Activated CD4-positive, alpha-beta T cell treated with anti-CD3 and anti-CD28 coated beads, Interleukin-2, amount 10 ng/mL, durations not matched to agents 7 days and 5 days (primary cell): ENCODE data around the gene RCC2. TPM values are rescaled to one million over a fixed set of nuclear protein-coding genes. Genes with fewer than 3 reads are reported as not detected.
"Not testable (repeated sequence)": the region's sequence is repeated elsewhere in the genome, so short reads cannot be mapped to it uniquely, and the experiment has no call there.

Source experiments
- CTCF ChIA-PET: fragments of 350-600 bp; sonication (Branson Sonifier 250); formaldehyde crosslinking; loops from one replicate; lab custom pipeline; 2021; ENCODE audit warnings: antibody characterized with exemption; lab: Charles Lee
- POLR2A ChIA-PET: fragments of 350-600 bp; sonication (Branson Sonifier 250); formaldehyde crosslinking; loops from one replicate; lab custom pipeline; 2021; ENCODE audit warnings: antibody characterized with exemption; lab: Charles Lee
- DNase-seq: peaks from one replicate; pipeline ENCODE4 v3.0.0-alpha.2; 2020
- H3K27ac Mint-ChIP-seq: one replicate; pipeline ENCODE4 v1.8.0; 2021; ENCODE audit warnings: mild to moderate bottlenecking, moderate library complexity, mixed read lengths
- H3K27me3 Mint-ChIP-seq: one replicate; pipeline ENCODE4 v1.8.0; 2021; ENCODE audit warnings: mixed read lengths
- H3K36me3 Mint-ChIP-seq: one replicate; pipeline ENCODE4 v1.8.0; 2021; ENCODE audit warnings: low read depth, mixed read lengths
- H3K4me1 Mint-ChIP-seq: one replicate; pipeline ENCODE4 v1.8.0; 2021; ENCODE audit warnings: mixed read lengths
- H3K4me3 Mint-ChIP-seq: one replicate; pipeline ENCODE4 v1.8.0; 2021; ENCODE audit warnings: mild to moderate bottlenecking, moderate library complexity, mixed read lengths
- H3K9me3 Mint-ChIP-seq: one replicate; pipeline ENCODE4 v1.8.0; 2021; ENCODE audit warnings: mixed read lengths
- total RNA-seq, 2 experiments: library from RNA; stranded (reverse); gene quantifications; one replicate each; pipeline ENCODE4 v1.2.3, GENCODE V29; 2021

RCC2 gene
- 100 to 1,000 TPM; 118 to 121 TPM for total RNA-seq

DNA sequence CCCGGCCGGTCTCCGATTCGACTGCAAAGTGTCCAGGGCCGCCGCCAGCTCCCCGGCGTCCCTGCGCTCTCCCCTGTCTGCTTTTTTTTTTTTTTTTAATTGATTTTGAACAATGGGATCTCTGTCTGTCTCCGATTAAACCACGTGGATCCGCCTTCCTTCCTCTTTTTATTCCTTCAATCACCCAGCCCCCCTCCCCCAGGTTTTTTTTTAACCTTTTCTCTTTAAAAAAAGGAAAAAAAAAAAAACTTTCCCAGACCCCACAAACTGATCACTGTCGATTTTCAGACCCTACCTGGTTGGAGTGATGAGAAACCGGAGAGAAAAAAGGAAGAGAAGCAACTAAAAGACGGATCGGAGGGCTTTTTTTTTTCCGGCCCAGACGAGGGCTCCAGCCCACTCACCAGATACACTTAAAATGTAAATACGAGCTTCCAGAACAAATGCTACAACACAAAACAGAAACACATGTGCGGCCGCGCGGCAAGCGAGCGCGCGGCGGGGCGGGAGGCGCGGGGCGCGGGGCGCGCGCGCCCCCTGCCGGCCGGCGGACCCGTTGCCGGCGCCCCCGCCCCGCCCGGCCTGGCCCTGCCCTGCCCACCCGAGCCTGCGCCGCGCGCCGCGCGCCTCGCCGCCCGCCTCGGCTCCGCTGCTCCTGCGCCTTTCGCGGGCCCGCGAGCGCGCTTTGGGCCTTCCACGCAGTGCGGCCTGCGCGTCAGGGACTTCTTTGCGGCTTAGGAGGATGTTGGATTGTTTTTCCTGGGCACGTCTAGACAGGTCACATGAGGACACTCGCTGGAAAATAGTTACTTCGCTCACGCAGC lies at the start of gene RCC2:
TSS of gene RCC2 (minus strand) at position 428 of the 824 bp plus-strand sequence. CDS start 1,163 bp downstream, outside the sequence.
- Mint-ChIP-seq H3K36me3 (peaks cover 14% of the 10 kb centered on the region), H3K4me3 (peak within 1 kb of the TSS; percentile 96), H3K9me3 (no peaks in the 10 kb centered on the region), H3K4me1 (peaks cover 54% of the 10 kb centered on the region), H3K27me3 (no peaks in the 10 kb centered on the region), H3K27ac (peak within 1 kb of the TSS; percentile 97)
- ChIA-PET POLR2A (no interaction called here), CTCF (interaction anchor here (0.5 to 1.9 kb wide), 7 partner anchors 10 to 749 kb away, joined by 3 to 5 read pairs (median 4); no protein-coding TSS in a partner anchor)
- DNase-seq, result peak; percentile 69

- ChIA-PET POLR2A (no interaction called here), CTCF (no interaction called here)
- Mint-ChIP-seq H3K27ac (no peak overlapping the region), H3K36me3 (no peaks in the 10 kb centered on the region), H3K4me1 (peaks cover 5% of the 10 kb centered on the region), H3K27me3 (no peaks in the 10 kb centered on the region), H3K4me3 (no peak overlapping the region), H3K9me3 (no peaks in the 10 kb centered on the region)
- DNase-seq, result no peak
Observed at GRCh38 chr1:17486242-17486641, 46.8 kb upstream of the RCC2 start.

- Mint-ChIP-seq H3K27me3 (no peaks in the 10 kb centered on the region), H3K4me1 (peaks cover 5% of the 10 kb centered on the region), H3K4me3 (no peak overlapping the region), H3K36me3 (no peaks in the 10 kb centered on the region), H3K9me3 (no peaks in the 10 kb centered on the region), H3K27ac (no peak overlapping the region)
- ChIA-PET POLR2A (no interaction called here), CTCF (no interaction called here)
- no peak for DNase-seq
Observed at GRCh38 chr1:17485281-17485680, 45.8 kb upstream of the RCC2 start.

DNA sequence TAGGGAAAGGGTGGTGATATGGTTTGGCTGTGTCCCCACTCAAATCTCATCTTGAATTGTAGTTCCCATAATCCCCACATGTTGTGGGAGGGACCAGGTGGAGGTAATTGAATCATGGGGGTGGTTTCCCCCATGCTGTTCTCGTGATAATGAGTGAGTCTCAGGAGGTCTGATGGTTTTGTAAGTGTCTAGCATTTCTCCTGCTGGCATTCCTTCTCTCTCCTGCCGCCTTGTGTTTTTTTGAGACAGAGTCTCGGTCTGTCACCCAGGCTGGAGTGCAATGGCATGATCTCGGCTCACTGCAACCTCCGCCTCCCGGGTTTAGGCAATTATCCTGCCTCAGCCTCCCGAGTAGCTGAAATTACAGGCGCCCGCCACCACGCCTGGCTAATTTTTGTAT lies 42.5 kb upstream of the RCC2 start:
- H3K27ac Mint-ChIP-seq, H3K4me3 Mint-ChIP-seq, CTCF ChIA-PET, DNase-seq, H3K27me3 Mint-ChIP-seq, H3K4me1 Mint-ChIP-seq, H3K9me3 Mint-ChIP-seq, POLR2A ChIA-PET, H3K36me3 Mint-ChIP-seq: not testable (repeated sequence)

DNA sequence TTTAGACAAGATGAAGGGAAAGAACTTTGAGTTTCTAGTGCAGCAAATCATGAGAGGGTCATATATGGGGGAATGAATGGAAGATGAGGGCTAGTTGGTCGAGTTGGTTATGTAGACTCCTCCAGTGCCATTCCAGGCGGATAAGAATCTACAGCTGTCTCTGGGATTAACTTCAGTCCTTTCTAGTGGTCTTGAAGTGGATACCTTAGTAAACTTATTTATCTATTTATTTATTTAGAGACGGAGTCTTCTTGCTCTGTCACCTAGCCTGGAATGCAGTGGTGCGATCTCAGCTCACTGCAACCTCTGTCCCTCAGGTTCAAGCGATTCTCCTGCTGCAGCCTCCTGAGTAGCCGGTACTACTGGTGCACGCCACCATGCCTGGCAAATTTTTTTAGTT lies 41.4 kb upstream of the RCC2 start:
- no peaks in the 10 kb centered on the region for H3K4me1 Mint-ChIP-seq

GRCh38 chr1:17475752-17476151 lies 36.3 kb upstream of the RCC2 start:
- DNase-seq, result no peak
- H3K36me3 Mint-ChIP-seq, result no peaks in the 10 kb centered on the region
- ChIA-PET POLR2A (no interaction called here), CTCF (no interaction called here)
- no peak overlapping the region for H3K27ac Mint-ChIP-seq
- peaks cover 1% of the 10 kb centered on the region for H3K27me3 Mint-ChIP-seq
- H3K4me3 Mint-ChIP-seq, result no peak overlapping the region
- H3K4me1 Mint-ChIP-seq, result no peaks in the 10 kb centered on the region
- no peaks in the 10 kb centered on the region for H3K9me3 Mint-ChIP-seq

More for the DNA sequence above, 41.4 kb upstream of the RCC2 start:
- H3K36me3 Mint-ChIP-seq, result no peaks in the 10 kb centered on the region
- no peak overlapping the region for H3K27ac Mint-ChIP-seq
- ChIA-PET POLR2A (no interaction called here), CTCF (no interaction called here)
- no peaks in the 10 kb centered on the region for H3K9me3 Mint-ChIP-seq
- no peak overlapping the region for H3K4me3 Mint-ChIP-seq
- no peak for DNase-seq
- peaks cover under 1% of the 10 kb centered on the region for H3K27me3 Mint-ChIP-seq

DNA sequence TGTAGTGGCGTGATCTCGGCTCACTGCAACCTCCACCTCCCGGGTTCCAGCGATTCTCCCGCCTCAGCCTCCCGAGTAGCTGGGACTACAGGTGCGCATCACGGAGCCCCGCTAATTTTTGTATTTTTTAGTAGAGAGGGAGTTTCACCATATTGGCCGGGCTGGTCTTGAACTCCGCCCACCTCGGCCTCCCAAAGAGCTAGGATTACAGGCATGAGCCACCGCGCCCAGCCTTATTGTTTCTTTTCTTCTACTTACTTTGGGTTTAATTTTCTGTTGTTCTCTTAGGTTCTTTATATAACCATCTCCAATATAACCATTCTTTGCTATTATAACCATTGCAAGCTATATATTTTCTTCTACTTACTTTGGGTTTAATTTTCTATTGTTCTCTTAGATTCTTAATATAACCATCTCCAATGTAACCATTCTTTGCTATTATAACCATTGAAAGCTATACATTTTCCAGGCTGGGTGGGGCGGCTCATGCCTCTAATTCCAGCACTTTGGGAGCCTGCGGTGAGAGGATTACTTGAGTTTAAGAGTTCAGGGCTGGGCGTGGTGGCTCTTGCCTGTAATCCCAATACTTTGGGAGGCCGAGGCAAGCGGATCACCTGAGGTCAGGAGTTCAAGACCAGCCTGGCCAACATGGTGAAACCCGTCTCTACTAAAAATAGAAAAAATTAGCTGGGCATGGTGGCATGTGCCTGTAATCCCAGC lies 35.5 kb upstream of the RCC2 start:
- DNase-seq, H3K27me3 Mint-ChIP-seq, CTCF ChIA-PET, H3K4me3 Mint-ChIP-seq, POLR2A ChIA-PET, H3K27ac Mint-ChIP-seq, H3K4me1 Mint-ChIP-seq, H3K9me3 Mint-ChIP-seq, H3K36me3 Mint-ChIP-seq: not testable (repeated sequence)

- no peaks in the 10 kb centered on the region for H3K4me1 Mint-ChIP-seq
- no peak overlapping the region for H3K27ac Mint-ChIP-seq
- no peaks in the 10 kb centered on the region for H3K36me3 Mint-ChIP-seq
- POLR2A ChIA-PET, result no interaction called here
- no peak overlapping the region for H3K4me3 Mint-ChIP-seq
- no peak for DNase-seq
- H3K9me3 Mint-ChIP-seq, result no peaks in the 10 kb centered on the region
- peaks cover 7% of the 10 kb centered on the region for H3K27me3 Mint-ChIP-seq
- CTCF ChIA-PET, result no interaction called here
Observed at GRCh38 chr1:17472814-17473213, 33.3 kb upstream of the RCC2 start.

GRCh38 chr1:17471393-17471792 lies 31.9 kb upstream of the RCC2 start:
- Mint-ChIP-seq H3K4me1 (no peaks in the 10 kb centered on the region), H3K36me3 (no peaks in the 10 kb centered on the region), H3K9me3 (no peaks in the 10 kb centered on the region), H3K27ac (no peak overlapping the region), H3K27me3 (peaks cover 7% of the 10 kb centered on the region), H3K4me3 (no peak overlapping the region)
- ChIA-PET CTCF (no interaction called here), POLR2A (no interaction called here)
- no peak for DNase-seq

GRCh38 chr1:17470021-17470799 lies 30.7 kb upstream of the RCC2 start:
- H3K27ac Mint-ChIP-seq, result no peak overlapping the region
- ChIA-PET POLR2A (no interaction called here), CTCF (no interaction called here)
- no peaks in the 10 kb centered on the region for H3K9me3 Mint-ChIP-seq
- DNase-seq, result no peak
- H3K4me1 Mint-ChIP-seq, result no peaks in the 10 kb centered on the region
- peaks cover 6% of the 10 kb centered on the region for H3K27me3 Mint-ChIP-seq
- no peaks in the 10 kb centered on the region for H3K36me3 Mint-ChIP-seq
- H3K4me3 Mint-ChIP-seq, result no peak overlapping the region

DNA sequence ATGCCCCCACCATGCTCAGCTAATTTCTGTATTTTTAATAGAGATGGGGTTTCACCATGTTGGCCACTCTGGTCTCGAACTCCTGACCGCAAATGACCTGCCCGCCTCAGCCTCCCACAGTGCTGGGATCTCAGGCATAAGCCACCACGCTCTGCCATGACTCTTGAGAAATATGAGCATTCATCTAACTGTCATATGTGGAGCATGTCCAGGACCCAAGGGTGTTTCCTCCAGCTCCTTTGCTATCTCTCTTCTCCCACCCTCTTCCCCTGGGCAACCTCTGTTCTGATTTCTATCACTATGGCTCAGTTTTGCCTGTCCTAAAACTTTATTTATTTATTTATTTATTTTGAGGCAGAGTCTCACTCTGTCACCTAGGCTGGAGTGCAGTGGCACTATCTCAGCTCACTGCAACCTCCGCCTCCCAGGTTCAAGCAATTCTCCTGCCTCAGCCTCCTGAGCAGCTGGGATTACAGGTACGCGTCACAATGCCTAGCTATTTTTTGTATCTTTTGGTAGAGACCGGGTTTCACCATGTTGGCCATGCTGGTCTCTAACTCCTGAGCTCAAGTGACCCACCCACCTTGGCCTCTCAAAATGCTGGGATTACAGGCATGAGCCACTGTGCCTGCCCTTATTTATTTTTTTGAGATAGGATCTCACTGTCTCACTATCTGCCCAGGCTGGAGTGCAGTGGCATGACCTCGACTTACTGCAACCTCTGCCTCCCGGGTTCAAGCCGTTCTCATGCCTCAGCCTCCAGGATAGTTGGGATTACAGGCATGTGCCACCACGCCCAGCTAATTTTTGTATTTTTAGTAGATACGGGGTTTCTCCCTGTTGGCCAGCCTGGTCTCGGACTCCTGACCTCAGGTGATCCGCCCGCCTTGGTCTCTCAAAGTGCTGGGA lies 29.1 kb upstream of the RCC2 start:
- H3K36me3 Mint-ChIP-seq, H3K4me3 Mint-ChIP-seq, H3K4me1 Mint-ChIP-seq, DNase-seq, POLR2A ChIA-PET, CTCF ChIA-PET, H3K27ac Mint-ChIP-seq, H3K9me3 Mint-ChIP-seq, H3K27me3 Mint-ChIP-seq: not testable (repeated sequence)

- POLR2A ChIA-PET, result no interaction called here
- CTCF ChIA-PET, result no interaction called here
- no peak overlapping the region for H3K4me3 Mint-ChIP-seq
- no peaks in the 10 kb centered on the region for H3K36me3 Mint-ChIP-seq
- peaks cover 6% of the 10 kb centered on the region for H3K27me3 Mint-ChIP-seq
- no peaks in the 10 kb centered on the region for H3K4me1 Mint-ChIP-seq
- no peak for DNase-seq
- H3K27ac Mint-ChIP-seq, result no peak overlapping the region
- H3K9me3 Mint-ChIP-seq, result no peaks in the 10 kb centered on the region
Observed at GRCh38 chr1:17466359-17466758, 26.9 kb upstream of the RCC2 start.
